Sigmoid colon (tissue), 4 donors: Measurements from ENCODE around the gene COX14.

Experiments used
- EP300 ChIP-seq, 4 donors: sonication (generic); formaldehyde crosslinking; IDR thresholded peaks; one replicate each; pipeline ENCODE4 v1.6.1; 2017; ENCODE audit warnings: antibody characterized with exemption in 4 of 4
- POLR2A ChIP-seq, 2 donors: fragments of 450-650 bp; IDR thresholded peaks; one replicate each; pipeline ENCODE4 v1.6.1; 2016; ENCODE audit warnings: antibody characterized with exemption in 2 of 2, mild to moderate bottlenecking in 2 of 2, moderate library complexity in 2 of 2
- POLR2AphosphoS5 ChIP-seq, 4 donors: sonication (generic); formaldehyde crosslinking; IDR thresholded peaks; one replicate each; pipeline ENCODE4 v1.6.1; 2017; ENCODE audit warnings: antibody characterized with exemption in 4 of 4
- TF ChIP-seq, protein P1 (sequence below), 4 experiments: fragments of 450-650 bp in 3 of 4; fragments of 200-600 bp in 1 of 4; IDR thresholded peaks; one replicate each; pipeline ENCODE4 v1.5.1; 2016 to 2019; ENCODE audit warnings: antibody characterized with exemption in 4 of 4, mild to moderate bottlenecking in 3 of 4, moderate library complexity in 2 of 4

DNA sequence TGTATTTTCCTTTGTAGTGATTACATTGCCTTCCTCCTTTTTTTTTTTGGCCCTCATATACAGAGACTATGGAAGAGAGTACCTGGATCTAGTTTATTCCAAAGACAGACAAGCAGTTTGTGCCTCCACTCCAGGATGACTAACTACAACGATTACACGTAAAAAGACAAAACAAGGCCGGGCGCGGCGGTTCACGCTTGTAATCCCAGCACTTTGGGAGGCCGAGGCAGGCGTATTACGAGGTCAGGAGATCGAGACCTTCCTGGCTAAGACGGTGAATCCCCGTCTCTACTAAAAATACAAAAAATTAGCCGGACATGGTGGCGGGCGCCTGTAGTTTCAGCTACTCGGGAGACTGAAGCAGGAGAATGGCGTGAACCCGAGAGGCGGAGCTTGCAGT is 52.9 kb downstream of the COX14 start:
- TF ChIP-seq, protein P1, sequence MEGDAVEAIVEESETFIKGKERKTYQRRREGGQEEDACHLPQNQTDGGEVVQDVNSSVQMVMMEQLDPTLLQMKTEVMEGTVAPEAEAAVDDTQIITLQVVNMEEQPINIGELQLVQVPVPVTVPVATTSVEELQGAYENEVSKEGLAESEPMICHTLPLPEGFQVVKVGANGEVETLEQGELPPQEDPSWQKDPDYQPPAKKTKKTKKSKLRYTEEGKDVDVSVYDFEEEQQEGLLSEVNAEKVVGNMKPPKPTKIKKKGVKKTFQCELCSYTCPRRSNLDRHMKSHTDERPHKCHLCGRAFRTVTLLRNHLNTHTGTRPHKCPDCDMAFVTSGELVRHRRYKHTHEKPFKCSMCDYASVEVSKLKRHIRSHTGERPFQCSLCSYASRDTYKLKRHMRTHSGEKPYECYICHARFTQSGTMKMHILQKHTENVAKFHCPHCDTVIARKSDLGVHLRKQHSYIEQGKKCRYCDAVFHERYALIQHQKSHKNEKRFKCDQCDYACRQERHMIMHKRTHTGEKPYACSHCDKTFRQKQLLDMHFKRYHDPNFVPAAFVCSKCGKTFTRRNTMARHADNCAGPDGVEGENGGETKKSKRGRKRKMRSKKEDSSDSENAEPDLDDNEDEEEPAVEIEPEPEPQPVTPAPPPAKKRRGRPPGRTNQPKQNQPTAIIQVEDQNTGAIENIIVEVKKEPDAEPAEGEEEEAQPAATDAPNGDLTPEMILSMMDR (IDR thresholded peaks at IDR 0.05) = no peak
- TF ChIP-seq EP300 (IDR thresholded peaks at IDR 0.05) = no peak
- no peak for TF ChIP-seq POLR2A (IDR thresholded peaks at IDR 0.05)
- no peak for TF ChIP-seq POLR2AphosphoS5 (IDR thresholded peaks at IDR 0.05)
